MM.1S (cell line): ENCODE data around the gene CISTR.
A peak's percentile ranks its signal among the peaks of the same experiment; 100 is the strongest.

ENCODE experiments used
- DNase-seq: peaks from one replicate; pipeline ENCODE4 v3.0.0-alpha.2; 2015
- H2AFZ ChIP-seq: fragments of 300-600 bp; sonication (generic); 2 replicates; pipeline ENCODE4 v1.6.0; 2016; ENCODE audit warnings: antibody characterized with exemption, low read length
- H3F3A ChIP-seq: fragments of 300-600 bp; sonication (generic); 2 replicates; pipeline ENCODE4 v1.6.1; 2016; ENCODE audit warnings: mild to moderate bottlenecking, antibody characterized with exemption, low read length, moderate library complexity, mixed read lengths; ENCODE audit not compliant: insufficient read depth
- H3K27ac ChIP-seq: fragments of 300-600 bp; sonication (generic); 2 replicates; pipeline ENCODE4 v1.5.1; 2016; ENCODE audit warnings: mild to moderate bottlenecking, low read length
- H3K27me3 ChIP-seq: fragments of 300-600 bp; sonication (generic); replicated peaks from 2 replicates; pipeline ENCODE4 v1.6.0; 2016; ENCODE audit warnings: low read length; ENCODE audit not compliant: insufficient read depth
- H3K36me3 ChIP-seq: fragments of 300-600 bp; sonication (generic); replicated peaks from 2 replicates; pipeline ENCODE4 v1.6.1; 2016; ENCODE audit warnings: mild to moderate bottlenecking, low read length, mixed read lengths; ENCODE audit not compliant: insufficient read depth
- H3K4me1 ChIP-seq: fragments of 300-600 bp; sonication (generic); 2 replicates; pipeline ENCODE4 v1.6.1; 2016; ENCODE audit warnings: low read length, mixed read lengths
- H3K4me2 ChIP-seq: fragments of 300-600 bp; sonication (generic); 2 replicates; pipeline ENCODE4 v1.6.0; 2016; ENCODE audit warnings: low read depth, low read length
- H3K4me3 ChIP-seq: fragments of 300-600 bp; sonication (generic); 2 replicates; pipeline ENCODE4 v1.5.1; 2016; ENCODE audit warnings: low read length, mixed read lengths
- H3K79me2 ChIP-seq: fragments of 300-600 bp; sonication (generic); 2 replicates; pipeline ENCODE4 v1.6.1; 2016; ENCODE audit warnings: mixed run types, low read length, mixed read lengths
- H3K9ac ChIP-seq: fragments of 300-600 bp; sonication (generic); 2 replicates; pipeline ENCODE4 v1.6.1; 2016; ENCODE audit warnings: low read length, mixed read lengths
- H3K9me2 ChIP-seq: fragments of 300-600 bp; sonication (generic); replicated peaks from 2 replicates; pipeline ENCODE4 v1.6.1; 2016; ENCODE audit warnings: mild to moderate bottlenecking, low read length, mixed read lengths; ENCODE audit not compliant: insufficient read depth
- H3K9me3 ChIP-seq: fragments of 300-600 bp; sonication (generic); replicated peaks from 2 replicates; pipeline ENCODE4 v1.6.1; 2016; ENCODE audit warnings: mild to moderate bottlenecking, low read length, mixed read lengths; ENCODE audit not compliant: insufficient read depth
- H4K20me1 ChIP-seq: fragments of 300-600 bp; sonication (generic); 2 replicates; pipeline ENCODE4 v1.6.1; 2016; ENCODE audit warnings: mild to moderate bottlenecking, low read length, moderate library complexity, mixed read lengths; ENCODE audit not compliant: insufficient read depth
- EZH2 ChIP-seq: fragments of 300-600 bp; sonication (generic); optimal IDR thresholded peaks from 2 replicates; pipeline ENCODE3; 2017; ENCODE audit warnings: low read depth, mild to moderate bottlenecking, antibody characterized with exemption, low read length, mixed read lengths
- EZH2phosphoT487 ChIP-seq: fragments of 300-600 bp; sonication (generic); IDR thresholded peaks from 2 replicates; pipeline ENCODE4 v1.6.1; 2018; ENCODE audit warnings: antibody characterized with exemption, low read length
- TF ChIP-seq, protein P1 (sequence below): fragments of 300-600 bp; sonication (generic); IDR thresholded peaks from 2 replicates; pipeline ENCODE4 v1.5.1; 2016; ENCODE audit warnings: antibody characterized with exemption, low read length, mixed read lengths

Gene CISTR

DNA sequence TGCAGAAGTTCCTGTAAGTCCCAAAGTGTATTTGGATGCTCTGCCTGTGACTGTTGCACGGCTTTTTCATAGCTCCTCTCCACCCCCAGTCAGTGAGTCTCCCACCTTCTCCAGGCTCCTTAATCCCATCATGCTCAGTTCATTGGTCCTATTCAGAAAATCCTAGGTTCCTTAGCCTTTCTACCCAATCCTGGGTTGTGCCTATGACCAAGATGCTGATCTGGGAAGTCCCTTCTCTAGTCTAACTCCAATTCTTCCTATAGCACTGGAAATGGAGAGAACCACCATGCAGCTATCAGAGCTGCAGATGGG is 7.7 kb downstream of the CISTR start:
- Histone ChIP-seq H3K9me3 (no peaks in the 10 kb centered on the region), H3K27me3 (peaks cover 60% of the 10 kb centered on the region), H3K4me2 (no peak overlapping the region), H3K4me1 (no peaks in the 10 kb centered on the region), H4K20me1 (no peaks in the 10 kb centered on the region), H2AFZ (no peak overlapping the region), H3K9ac (no peak overlapping the region), H3K9me2 (no peaks in the 10 kb centered on the region), H3K36me3 (no peaks in the 10 kb centered on the region), H3K4me3 (no peak overlapping the region), H3F3A (no peaks in the 10 kb centered on the region), H3K79me2 (no peaks in the 10 kb centered on the region), H3K27ac (no peak overlapping the region)
- no peak for DNase-seq
- TF ChIP-seq, protein P1, sequence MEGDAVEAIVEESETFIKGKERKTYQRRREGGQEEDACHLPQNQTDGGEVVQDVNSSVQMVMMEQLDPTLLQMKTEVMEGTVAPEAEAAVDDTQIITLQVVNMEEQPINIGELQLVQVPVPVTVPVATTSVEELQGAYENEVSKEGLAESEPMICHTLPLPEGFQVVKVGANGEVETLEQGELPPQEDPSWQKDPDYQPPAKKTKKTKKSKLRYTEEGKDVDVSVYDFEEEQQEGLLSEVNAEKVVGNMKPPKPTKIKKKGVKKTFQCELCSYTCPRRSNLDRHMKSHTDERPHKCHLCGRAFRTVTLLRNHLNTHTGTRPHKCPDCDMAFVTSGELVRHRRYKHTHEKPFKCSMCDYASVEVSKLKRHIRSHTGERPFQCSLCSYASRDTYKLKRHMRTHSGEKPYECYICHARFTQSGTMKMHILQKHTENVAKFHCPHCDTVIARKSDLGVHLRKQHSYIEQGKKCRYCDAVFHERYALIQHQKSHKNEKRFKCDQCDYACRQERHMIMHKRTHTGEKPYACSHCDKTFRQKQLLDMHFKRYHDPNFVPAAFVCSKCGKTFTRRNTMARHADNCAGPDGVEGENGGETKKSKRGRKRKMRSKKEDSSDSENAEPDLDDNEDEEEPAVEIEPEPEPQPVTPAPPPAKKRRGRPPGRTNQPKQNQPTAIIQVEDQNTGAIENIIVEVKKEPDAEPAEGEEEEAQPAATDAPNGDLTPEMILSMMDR: no peak
- TF ChIP-seq EZH2: no peak
- TF ChIP-seq EZH2phosphoT487: no peak

DNA sequence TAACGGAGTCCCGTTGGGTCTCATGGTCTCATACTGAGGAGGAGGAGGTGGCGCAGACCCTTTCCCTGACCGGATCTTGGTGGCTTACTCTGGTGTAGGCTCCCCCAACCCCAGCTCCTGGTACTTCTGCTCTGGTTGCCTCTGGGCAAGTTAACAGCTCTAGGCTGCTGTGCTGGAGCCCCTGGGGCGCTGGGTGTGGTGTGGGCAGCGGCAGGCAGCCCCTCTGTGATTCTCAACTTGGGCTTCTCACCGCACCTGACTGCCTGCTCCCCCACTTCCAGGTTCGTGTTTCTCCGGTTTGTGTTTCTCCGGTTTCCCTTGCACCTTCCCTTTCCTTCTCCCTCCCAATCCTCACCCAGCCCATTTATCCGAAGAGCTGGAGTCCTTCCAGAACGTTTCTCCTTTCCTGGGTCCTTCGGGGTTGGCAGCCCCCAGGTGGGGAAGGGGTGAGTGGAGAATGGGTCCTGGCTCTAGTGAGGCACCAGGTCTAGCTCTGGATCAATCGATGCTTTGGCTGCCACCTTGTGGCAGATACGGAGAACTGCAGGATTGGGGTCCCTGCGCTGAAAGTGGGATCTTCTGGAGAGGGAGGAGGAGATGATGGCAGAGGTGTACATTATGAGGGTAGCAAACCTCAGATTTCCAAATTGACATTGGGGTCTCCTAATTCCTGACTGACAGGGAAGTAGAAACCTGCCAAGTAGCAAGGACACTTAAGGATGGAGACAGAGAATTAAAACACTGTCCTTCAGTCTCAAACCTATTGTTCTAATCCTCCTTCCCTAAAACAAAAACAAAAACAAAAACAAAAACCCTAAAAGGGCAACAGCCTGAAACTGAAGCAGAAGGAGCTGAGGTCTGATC is 8.3 kb downstream of the CISTR start:
- DNase-seq: peak; percentile 61
- H3K9ac ChIP-seq: no peak overlapping the region
- H3F3A ChIP-seq: no peaks in the 10 kb centered on the region
- peaks cover 60% of the 10 kb centered on the region for H3K27me3 ChIP-seq
- no peaks in the 10 kb centered on the region for H3K79me2 ChIP-seq
- H4K20me1 ChIP-seq: no peaks in the 10 kb centered on the region
- peak overlapping the region; percentile 4; the same call in 1 of the 2 replicates for H3K4me2 ChIP-seq
- H3K9me3 ChIP-seq: no peaks in the 10 kb centered on the region
- TF ChIP-seq, protein P1: peak; percentile 96
- no peak for TF ChIP-seq EZH2
- no peaks in the 10 kb centered on the region for H3K9me2 ChIP-seq
- H3K4me1 ChIP-seq: no peaks in the 10 kb centered on the region
- no peak overlapping the region for H3K4me3 ChIP-seq
- no peak overlapping the region for H3K27ac ChIP-seq
- H2AFZ ChIP-seq: no peak overlapping the region
- no peaks in the 10 kb centered on the region for H3K36me3 ChIP-seq

DNA sequence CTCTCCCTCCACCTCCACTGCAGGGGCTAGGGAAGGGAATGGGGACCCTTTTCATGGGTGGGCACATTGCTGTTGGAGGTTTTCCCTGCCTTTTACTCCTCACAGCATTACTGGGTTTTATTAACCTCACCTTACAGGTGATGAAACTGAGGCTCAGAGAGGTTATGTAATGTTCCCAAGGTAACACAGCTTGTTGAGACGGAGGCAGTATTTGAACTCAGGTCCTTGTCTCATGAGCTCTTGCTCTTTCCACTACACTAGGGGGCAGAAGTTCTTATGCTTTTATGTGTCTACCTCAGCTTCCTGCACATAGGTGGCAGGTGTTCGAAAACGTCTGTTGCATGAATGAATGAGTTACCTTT is 11.7 kb downstream of the CISTR start:
- no peaks in the 10 kb centered on the region for H3K9me2 ChIP-seq
- no peak overlapping the region for H3K9ac ChIP-seq
- H3K36me3 ChIP-seq: no peaks in the 10 kb centered on the region
- DNase-seq: no peak
- no peaks in the 10 kb centered on the region for H3K9me3 ChIP-seq
- H3K79me2 ChIP-seq: no peaks in the 10 kb centered on the region
- H3K27me3 ChIP-seq: peaks cover 56% of the 10 kb centered on the region
- H2AFZ ChIP-seq: no peak overlapping the region
- H3K4me2 ChIP-seq: no peak overlapping the region
- H3K4me1 ChIP-seq: no peaks in the 10 kb centered on the region
- no peak overlapping the region for H3K27ac ChIP-seq
- H4K20me1 ChIP-seq: no peaks in the 10 kb centered on the region
- TF ChIP-seq, protein P1: no peak
- TF ChIP-seq EZH2phosphoT487: no peak
- TF ChIP-seq EZH2: no peak
- H3K4me3 ChIP-seq: no peak overlapping the region
- no peaks in the 10 kb centered on the region for H3F3A ChIP-seq
